Body of pancreas (tissue), 4 donors: Measurements from ENCODE around the gene HTT.

Source experiments
- POLR2A ChIP-seq, 3 donors: fragments of 450-650 bp; IDR thresholded peaks; one replicate each; pipeline ENCODE4 v1.6.1; 2016; ENCODE audit warnings: antibody characterized with exemption in 3 of 3, mild to moderate bottlenecking in 2 of 3
- TF ChIP-seq, protein P1 (sequence below), 7 experiments: fragments of 450-650 bp in 4 of 7; fragments of 200-600 bp in 3 of 7; sonication (generic) in 3 of 7; IDR thresholded peaks; one replicate each; pipeline ENCODE4 v1.5.1; 2016 to 2019; ENCODE audit warnings: antibody characterized with exemption in 7 of 7

- TF ChIP-seq, protein P1, sequence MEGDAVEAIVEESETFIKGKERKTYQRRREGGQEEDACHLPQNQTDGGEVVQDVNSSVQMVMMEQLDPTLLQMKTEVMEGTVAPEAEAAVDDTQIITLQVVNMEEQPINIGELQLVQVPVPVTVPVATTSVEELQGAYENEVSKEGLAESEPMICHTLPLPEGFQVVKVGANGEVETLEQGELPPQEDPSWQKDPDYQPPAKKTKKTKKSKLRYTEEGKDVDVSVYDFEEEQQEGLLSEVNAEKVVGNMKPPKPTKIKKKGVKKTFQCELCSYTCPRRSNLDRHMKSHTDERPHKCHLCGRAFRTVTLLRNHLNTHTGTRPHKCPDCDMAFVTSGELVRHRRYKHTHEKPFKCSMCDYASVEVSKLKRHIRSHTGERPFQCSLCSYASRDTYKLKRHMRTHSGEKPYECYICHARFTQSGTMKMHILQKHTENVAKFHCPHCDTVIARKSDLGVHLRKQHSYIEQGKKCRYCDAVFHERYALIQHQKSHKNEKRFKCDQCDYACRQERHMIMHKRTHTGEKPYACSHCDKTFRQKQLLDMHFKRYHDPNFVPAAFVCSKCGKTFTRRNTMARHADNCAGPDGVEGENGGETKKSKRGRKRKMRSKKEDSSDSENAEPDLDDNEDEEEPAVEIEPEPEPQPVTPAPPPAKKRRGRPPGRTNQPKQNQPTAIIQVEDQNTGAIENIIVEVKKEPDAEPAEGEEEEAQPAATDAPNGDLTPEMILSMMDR (IDR thresholded peaks at IDR 0.05), result no peak
- no peak for TF ChIP-seq POLR2A (IDR thresholded peaks at IDR 0.05)
These were observed 131.5 kb downstream of the HTT start for GRCh38 chr4:3205995-3206394.
